ENCODE measurements around the gene NFATC1.
"Not testable (repeated sequence)": the region's sequence is repeated elsewhere in the genome, so short reads cannot be mapped to it uniquely, and the experiment has no call there.

NFATC1 gene

GRCh38 chr18:79494936-79495335 lies 99.2 kb downstream of the NFATC1 start:
- DNase-seq = no peak

- no peak for DNase-seq
Observed at GRCh38 chr18:79495591-79496071, 99.9 kb downstream of the NFATC1 start.

- no peak for DNase-seq
Observed at GRCh38 chr18:79496237-79496977, 100.7 kb downstream of the NFATC1 start.

- DNase-seq = no peak
Observed at GRCh38 chr18:79496978-79497637, 101.4 kb downstream of the NFATC1 start.

- DNase-seq = no peak
Observed at GRCh38 chr18:79497638-79498081, 101.9 kb downstream of the NFATC1 start.

GRCh38 chr18:79498662-79499061 lies 102.9 kb downstream of the NFATC1 start:
- DNase-seq = no peak

GRCh38 chr18:79501006-79501405 lies 105.3 kb downstream of the NFATC1 start:
- no peak for DNase-seq

- DNase-seq = no peak
Observed at GRCh38 chr18:79502782-79503181, 107.1 kb downstream of the NFATC1 start.

- no peak for DNase-seq
Observed at GRCh38 chr18:79503406-79503805, 107.7 kb downstream of the NFATC1 start.

GRCh38 chr18:79504034-79504433 lies 108.3 kb downstream of the NFATC1 start:
- DNase-seq = no peak

- not testable (repeated sequence) for DNase-seq
Observed at GRCh38 chr18:79504495-79504894, 108.8 kb downstream of the NFATC1 start.

- not testable (repeated sequence) for DNase-seq
Observed at GRCh38 chr18:79505465-79505864, 109.7 kb downstream of the NFATC1 start.

GRCh38 chr18:79506191-79507075 lies 110.7 kb downstream of the NFATC1 start:
- no peak for DNase-seq

GRCh38 chr18:79507076-79507545 lies 111.4 kb downstream of the NFATC1 start:
- no peak for DNase-seq

- no peak for DNase-seq
Observed at GRCh38 chr18:79507546-79508480, 112.1 kb downstream of the NFATC1 start.

GRCh38 chr18:79508565-79509535 lies 113.1 kb downstream of the NFATC1 start:
- DNase-seq = no peak

- no peak for DNase-seq
Observed at GRCh38 chr18:79509536-79509930, 113.8 kb downstream of the NFATC1 start.

GRCh38 chr18:79510046-79510685 lies 114.4 kb downstream of the NFATC1 start:
- DNase-seq = no peak

- DNase-seq = no peak
Observed at GRCh38 chr18:79510731-79511241, 115.1 kb downstream of the NFATC1 start.

- no peak for DNase-seq
Observed at GRCh38 chr18:79511271-79511670, 115.5 kb downstream of the NFATC1 start.

All from NCI-H510A treated with DMSO at 0.1 percent for 48 hours (cell line).